SK-N-SH (cell line): ENCODE measurements around the gene ZFAND6. TPM values are rescaled to one million over a fixed set of nuclear protein-coding genes. Genes with fewer than 3 reads are reported as not detected.

ENCODE experiments used
- polyA plus RNA-seq, 3 experiments: library from polyadenylated mRNA; depleted of rRNA; stranded (reverse); fragments of >200 nt; gene quantifications; 2 replicates each; pipeline ENCODE4 v1.2.3, GENCODE V29; 2012
- small RNA-seq, 7 experiments: library from RNA; depleted of rRNA; stranded (forward); fragments of <200 nt; gene quantifications; one replicate each; pipeline ENCODE3, GENCODE V24; 2012

ZFAND6 gene
- polyA plus RNA-seq, 1 of the 3 experiments (the other 2 are of a cell fraction), result 90.1 TPM

Small RNAs within 50 kb of the gene (small RNA-seq; reads per million reads assigned to genes)
- 0 reads per million in 7 experiments for gene RF00017

Other genes starting within 250 kb of the ZFAND6 start
- gene MTHFS, start 162.7 kb upstream of the ZFAND6 start, polyA plus RNA-seq (2012; rRNA removed), result 21.1 and 21.9 TPM in 2 replicates
- 0.08 and 0.16 TPM in 2 replicates for gene BCL2A1, start 88.5 kb upstream of the ZFAND6 start, polyA plus RNA-seq (2012; rRNA removed)
- gene FAH, start 93.3 kb downstream of the ZFAND6 start, polyA plus RNA-seq (2012; rRNA removed), result 34.9 and 36.9 TPM in 2 replicates
- gene CTXND1, start 192.5 kb downstream of the ZFAND6 start, polyA plus RNA-seq (2012; rRNA removed), result not detected in 2 replicates